Mucosa of rectum (tissue), 2 donors: ENCODE data around the gene AUP1.

Source experiments
- H3K27ac ChIP-seq, 2 donors: one replicate each; pipeline ENCODE4 v1.7.0; 2013; ENCODE audit warnings: inconsistent platforms in 2 of 2, low read depth in 2 of 2, low read length in 2 of 2
- H3K27me3 ChIP-seq, 2 donors: one replicate each; pipeline ENCODE4 v1.7.0; 2013; ENCODE audit warnings: low read length in 2 of 2; ENCODE audit not compliant: control insufficient read depth in 2 of 2, insufficient read depth in 2 of 2
- H3K36me3 ChIP-seq, 2 donors: one replicate each; pipeline ENCODE4 v1.7.0; 2013; ENCODE audit warnings: low read length in 2 of 2; ENCODE audit not compliant: control insufficient read depth in 2 of 2, insufficient read depth in 2 of 2
- H3K4me1 ChIP-seq, 2 donors: one replicate each; pipeline ENCODE4 v1.7.0; 2013; ENCODE audit warnings: low read length in 2 of 2, mild to moderate bottlenecking in 1 of 2; ENCODE audit not compliant: control insufficient read depth in 2 of 2, insufficient read depth in 2 of 2
- H3K4me3 ChIP-seq, 2 donors: one replicate each; pipeline ENCODE4 v1.7.0; 2013; ENCODE audit warnings: low read length in 2 of 2
- H3K9ac ChIP-seq, 2 donors: one replicate each; pipeline ENCODE4 v1.7.0; 2013; ENCODE audit warnings: low read length in 2 of 2, low read depth in 1 of 2, mild to moderate bottlenecking in 1 of 2
- H3K9me3 ChIP-seq, 2 donors: one replicate each; pipeline ENCODE4 v1.7.0; 2013; ENCODE audit warnings: low read length in 2 of 2; ENCODE audit not compliant: control insufficient read depth in 2 of 2
- donor health status: healthy.
- donor health status: Normal muscosa, but diverticular disease.

The AUP1 gene

DNA sequence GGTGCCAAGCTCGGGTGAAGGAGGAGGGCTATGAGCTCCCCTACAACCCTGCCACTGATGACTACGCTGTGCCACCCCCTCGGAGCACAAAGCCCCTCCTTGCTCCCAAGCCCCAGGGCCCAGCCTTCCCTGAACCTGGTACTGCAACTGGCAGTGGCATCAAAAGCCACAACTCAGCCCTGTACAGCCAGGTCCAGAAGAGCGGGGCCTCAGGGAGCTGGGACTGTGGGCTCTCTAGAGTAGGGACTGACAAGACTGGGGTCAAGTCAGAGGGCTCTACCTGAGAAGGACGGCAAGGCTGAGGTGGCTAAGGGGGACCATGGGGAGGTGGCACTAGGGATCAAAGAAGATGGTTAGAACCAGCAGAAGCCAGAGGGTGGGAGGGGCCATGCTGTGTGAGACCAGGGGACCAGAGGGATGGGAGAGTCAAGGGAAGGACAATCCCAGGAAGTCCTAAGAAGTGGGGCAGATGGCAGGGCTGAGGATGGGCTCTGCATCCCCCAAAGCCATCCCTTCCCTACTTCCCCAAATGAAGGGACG is 27.4 kb upstream of the AUP1 start:
- H3K9me3 ChIP-seq = no peaks in the 10 kb centered on the region
- no peak overlapping the region for H3K9ac ChIP-seq
- H3K4me3 ChIP-seq = no peak overlapping the region
- no peaks in the 10 kb centered on the region for H3K27me3 ChIP-seq
- peaks cover 0 to 8% of the 10 kb centered on the region in 2 donors for H3K36me3 ChIP-seq
- H3K27ac ChIP-seq = no peak overlapping the region
- peaks cover 9 to 28% of the 10 kb centered on the region in 2 donors for H3K4me1 ChIP-seq

DNA sequence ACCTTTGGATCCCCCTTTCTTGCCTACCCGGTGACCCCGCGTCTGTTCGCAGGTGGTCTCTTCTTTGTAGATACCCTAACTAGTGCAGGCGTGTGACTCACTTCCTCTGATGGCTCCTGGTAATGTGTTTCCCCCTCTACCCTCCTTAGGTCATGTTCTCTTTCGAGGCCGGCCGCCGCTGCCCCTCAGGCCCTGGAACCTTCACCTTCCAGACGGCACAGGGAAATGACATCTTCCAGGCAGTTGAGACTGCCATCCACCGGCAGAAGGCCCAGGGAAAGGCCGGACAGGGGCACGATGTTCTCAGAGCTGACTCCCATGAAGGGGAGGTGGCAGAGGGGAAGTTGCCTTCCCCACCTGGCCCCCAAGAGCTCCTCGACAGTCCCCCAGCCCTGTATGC is 26.7 kb upstream of the AUP1 start:
- no peak overlapping the region for H3K4me3 ChIP-seq
- H3K27me3 ChIP-seq = no peaks in the 10 kb centered on the region
- no peaks in the 10 kb centered on the region for H3K9me3 ChIP-seq
- peaks cover 0 to 8% of the 10 kb centered on the region in 2 donors for H3K36me3 ChIP-seq
- H3K27ac ChIP-seq = no peak overlapping the region
- H3K4me1 ChIP-seq = peaks cover 9 to 28% of the 10 kb centered on the region in 2 donors
- H3K9ac ChIP-seq = no peak overlapping the region

DNA sequence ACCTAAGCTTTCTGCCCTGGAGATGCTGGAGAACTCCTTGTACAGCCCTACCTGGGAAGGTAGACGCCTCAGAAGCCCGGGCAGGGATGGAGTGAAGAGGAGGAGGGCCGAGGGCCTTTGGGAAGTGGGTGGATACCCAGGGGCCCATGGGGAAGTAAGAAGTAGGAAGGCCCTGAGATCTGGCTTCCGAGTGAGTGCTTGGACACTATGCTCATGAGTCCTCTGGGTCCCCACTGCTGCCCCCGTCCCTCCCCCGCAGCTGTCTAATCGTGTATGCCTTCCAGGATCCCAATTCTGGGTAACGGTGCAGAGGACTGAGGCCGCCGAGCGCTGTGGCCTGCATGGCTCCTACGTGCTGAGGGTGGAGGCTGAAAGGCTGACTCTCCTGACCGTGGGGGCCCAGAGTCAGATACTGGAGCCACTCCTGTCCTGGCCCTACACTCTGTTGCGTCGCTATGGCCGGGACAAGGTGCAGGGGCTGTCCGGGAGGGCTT is 26.2 kb upstream of the AUP1 start:
- Histone ChIP-seq H3K4me1 (peaks cover 9 to 27% of the 10 kb centered on the region in 2 donors), H3K9ac (peak overlapping the region; percentile 86 to 91), H3K9me3 (no peaks in the 10 kb centered on the region), H3K36me3 (peaks cover 0 to 8% of the 10 kb centered on the region in 2 donors), H3K4me3 (peak overlapping the region; percentile 99), H3K27ac (peak overlapping the region in 1 of 2 donors; percentile 85), H3K27me3 (no peaks in the 10 kb centered on the region)

DNA sequence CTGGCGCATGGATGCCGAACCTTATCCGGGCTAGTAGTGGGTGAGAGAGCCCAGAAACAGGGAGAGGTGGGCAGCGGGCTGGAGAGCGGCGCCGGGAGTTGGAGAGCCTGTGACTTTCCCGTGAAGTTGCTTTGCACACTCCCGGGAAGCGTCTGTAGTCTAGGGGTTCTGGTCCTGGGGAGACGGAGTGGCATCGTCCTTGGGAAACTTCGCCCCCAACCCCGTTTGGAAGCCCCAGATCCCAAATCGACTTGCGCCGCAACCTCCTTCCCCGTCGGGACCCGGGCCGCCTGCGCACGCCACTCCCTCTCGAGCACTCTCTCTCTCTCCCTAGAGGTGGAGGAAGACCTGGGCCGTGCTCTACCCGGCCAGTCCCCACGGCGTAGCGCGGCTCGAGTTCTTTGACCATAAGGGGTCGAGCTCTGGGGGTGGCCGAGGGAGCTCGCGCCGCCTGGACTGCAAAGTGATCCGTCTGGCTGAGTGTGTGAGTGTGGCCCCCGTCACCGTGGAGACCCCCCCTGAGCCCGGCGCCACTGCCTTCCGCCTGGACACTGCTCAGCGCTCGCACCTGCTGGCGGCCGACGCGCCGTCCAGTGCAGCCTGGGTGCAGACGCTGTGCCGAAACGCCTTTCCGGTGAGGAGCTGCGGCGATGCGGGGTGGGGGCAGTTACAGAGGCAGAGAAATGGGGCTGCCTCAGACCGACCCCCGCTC is 25.5 kb upstream of the AUP1 start:
- H3K9ac ChIP-seq = peak overlapping the region; percentile 86 to 91

DNA sequence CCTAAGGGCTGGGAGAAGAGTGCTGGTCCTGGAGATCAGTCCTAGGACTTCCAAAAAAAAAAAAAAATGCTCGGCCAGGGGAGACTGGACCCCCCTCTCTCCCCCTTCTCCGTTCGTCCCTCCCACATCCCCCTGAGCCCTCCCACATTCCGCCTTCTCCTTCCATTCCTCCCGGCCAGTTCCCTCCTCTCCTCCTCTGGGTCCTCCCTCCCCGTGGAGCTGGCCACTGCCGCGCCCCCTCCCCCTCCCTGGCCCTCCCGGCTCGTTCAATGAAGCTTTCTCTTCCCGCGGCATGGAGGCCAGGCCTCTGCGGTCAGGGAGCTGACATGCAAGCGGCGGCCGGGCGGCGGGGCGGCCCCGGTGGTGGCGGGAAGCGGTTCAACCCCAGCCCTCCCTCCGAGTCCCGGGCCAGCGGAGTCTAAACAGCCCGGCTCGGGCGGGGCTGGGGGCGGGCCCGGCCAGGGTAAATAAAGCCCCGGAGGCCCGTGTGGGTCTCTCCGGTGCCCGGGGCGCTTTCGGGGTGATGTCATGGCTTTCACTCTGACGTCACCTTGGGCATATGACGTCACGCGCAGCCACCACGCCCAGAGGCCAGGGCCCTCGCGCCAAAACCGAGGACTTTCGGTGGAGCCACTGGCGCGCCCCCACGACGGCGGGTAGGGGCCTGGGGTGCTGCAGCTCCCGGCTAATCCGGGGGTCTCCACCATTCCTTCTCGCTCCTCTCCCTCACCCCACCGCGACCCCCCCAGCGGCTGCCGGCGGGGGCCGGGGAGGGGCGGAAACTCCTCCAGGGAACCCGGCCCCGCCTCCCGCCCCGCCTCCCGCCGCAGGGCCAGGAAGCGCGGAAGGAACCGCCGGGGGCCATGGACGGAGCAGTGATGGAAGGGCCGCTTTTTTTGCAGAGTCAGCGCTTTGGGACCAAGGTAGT is 24.6 kb upstream of the AUP1 start, which contains the start of the genes DOK1 and LOXL3:
Gene DOK1, plus strand, starts transcription at position 829 of the 928 bp plus-strand sequence. Its CDS starts 35 bp downstream, at position 864.
Gene LOXL3, minus strand, starts transcription at position 51 of the 928 bp plus-strand sequence. CDS start 1,308 bp downstream, outside the sequence.
- Histone ChIP-seq H3K4me1 (peaks cover 18 to 20% of the 10 kb centered on the region in 2 donors), H3K4me3 (peak within 1 kb of the TSS; percentile 99), H3K36me3 (peaks cover 0 to 8% of the 10 kb centered on the region in 2 donors), H3K9ac (peak within 1 kb of the TSS; percentile 86 to 91), H3K9me3 (no peaks in the 10 kb centered on the region), H3K27me3 (no peaks in the 10 kb centered on the region), H3K27ac (peak within 1 kb of the TSS; percentile 81 to 85)

More for the DNA sequence above, 25.5 kb upstream of the AUP1 start:
- H3K4me3 ChIP-seq = peak overlapping the region; percentile 99
- peaks cover 0 to 8% of the 10 kb centered on the region in 2 donors for H3K36me3 ChIP-seq
- no peaks in the 10 kb centered on the region for H3K27me3 ChIP-seq
- peaks cover 12 to 21% of the 10 kb centered on the region in 2 donors for H3K4me1 ChIP-seq
- H3K9me3 ChIP-seq = no peaks in the 10 kb centered on the region
- H3K27ac ChIP-seq = peak overlapping the region; percentile 81 to 85

DNA sequence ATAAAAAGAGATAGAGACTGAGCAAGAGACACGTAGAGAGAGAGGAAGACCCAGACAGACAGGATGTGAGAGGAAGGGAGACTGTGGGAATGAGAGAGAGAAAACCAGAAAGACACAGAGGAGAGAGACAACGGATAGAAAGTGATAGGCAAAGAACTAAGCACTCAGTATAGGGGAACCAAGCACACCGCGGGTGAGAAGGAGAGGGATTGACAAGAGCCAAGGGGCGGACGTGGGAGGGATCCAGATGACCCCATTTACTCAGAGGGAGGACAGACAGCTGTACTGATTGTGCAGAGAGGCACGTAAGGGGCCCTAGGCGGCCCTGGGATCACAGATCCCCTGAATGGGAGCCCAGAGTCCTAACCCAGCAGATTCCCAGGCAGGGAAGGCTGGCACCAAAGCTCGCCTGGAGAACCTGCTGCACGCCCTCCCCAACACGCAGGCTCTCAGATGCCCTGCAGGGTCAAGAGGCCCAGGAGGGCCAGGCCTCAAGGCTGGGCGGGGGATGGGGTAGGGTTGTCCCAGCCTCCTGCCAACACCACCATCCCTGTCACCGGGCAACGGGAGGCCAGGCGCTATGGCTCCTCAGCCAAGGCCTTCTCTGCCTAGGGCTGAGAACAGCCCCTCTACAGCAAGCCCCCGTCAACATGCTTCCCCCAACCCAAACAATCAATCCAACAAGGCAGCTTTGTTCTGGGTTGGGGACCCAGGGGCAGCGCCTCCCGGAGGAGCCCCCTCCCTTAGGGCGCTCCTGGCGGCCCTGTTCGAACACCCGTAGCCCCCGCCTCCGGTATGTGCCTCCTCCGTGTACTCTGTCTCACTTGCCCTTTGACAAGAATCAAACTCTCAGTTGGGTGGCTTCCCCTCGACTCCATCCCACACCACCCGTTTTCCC is 23.7 kb upstream of the AUP1 start:
- Histone ChIP-seq H3K36me3 (peaks cover 0 to 8% of the 10 kb centered on the region in 2 donors), H3K9me3 (no peaks in the 10 kb centered on the region), H3K27ac (peak overlapping the region in 1 of 2 donors; percentile 85), H3K4me1 (peaks cover 13 to 23% of the 10 kb centered on the region in 2 donors), H3K4me3 (peak overlapping the region; percentile 99), H3K9ac (peak overlapping the region; percentile 41 to 86), H3K27me3 (no peaks in the 10 kb centered on the region)

DNA sequence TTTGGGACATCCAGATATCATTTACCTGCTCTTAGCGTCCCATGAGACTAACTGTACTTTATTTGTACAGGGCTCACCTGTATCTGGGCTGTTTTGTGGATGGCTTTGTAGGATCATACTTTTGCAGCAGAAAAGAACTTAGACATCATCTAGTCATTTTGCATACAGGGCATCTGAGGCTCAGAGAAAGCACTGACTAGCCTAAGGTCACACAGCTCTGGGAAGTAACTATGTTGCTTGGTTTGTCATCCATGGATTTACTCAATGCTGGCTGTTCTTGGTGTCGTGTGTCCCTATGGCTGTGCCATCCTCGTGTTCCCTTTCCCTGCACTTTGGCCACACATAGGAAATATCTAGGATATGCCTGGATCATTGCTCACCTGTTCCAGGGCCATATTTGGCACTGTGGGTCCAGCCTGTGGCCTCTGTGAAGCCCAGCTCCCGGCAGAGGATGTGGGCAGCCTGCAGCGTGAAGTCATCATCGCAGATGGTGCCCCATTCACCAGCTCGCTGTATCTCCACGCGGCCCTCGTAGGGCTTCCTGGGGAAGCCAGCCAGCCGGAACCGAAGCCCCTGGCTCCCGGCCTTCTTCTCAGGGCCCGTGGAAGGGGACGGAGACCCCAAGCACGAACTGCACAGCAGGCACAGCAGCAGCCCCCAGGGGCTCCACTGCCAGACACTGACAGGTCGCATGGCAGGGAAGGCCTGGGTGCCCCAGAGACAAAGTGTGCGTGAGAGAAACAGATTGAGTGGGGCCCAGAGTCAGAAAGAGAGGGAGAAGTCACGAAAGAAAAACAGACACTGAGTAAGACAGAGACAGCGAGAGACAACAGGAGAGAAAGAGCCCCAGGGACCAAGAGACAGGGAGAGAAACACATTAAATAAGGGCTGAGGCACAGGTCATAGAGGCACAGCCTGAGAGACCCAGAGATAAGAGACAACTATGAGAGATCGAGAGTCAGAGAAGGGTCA is 22.7 kb upstream of the AUP1 start:
- no peak overlapping the region for H3K4me3 ChIP-seq
- no peaks in the 10 kb centered on the region for H3K27me3 ChIP-seq
- H3K9me3 ChIP-seq = no peaks in the 10 kb centered on the region
- no peak overlapping the region for H3K9ac ChIP-seq
- H3K4me1 ChIP-seq = peaks cover 8 to 23% of the 10 kb centered on the region in 2 donors
- H3K27ac ChIP-seq = no peak overlapping the region
- H3K36me3 ChIP-seq = peaks cover 0 to 7% of the 10 kb centered on the region in 2 donors

DNA sequence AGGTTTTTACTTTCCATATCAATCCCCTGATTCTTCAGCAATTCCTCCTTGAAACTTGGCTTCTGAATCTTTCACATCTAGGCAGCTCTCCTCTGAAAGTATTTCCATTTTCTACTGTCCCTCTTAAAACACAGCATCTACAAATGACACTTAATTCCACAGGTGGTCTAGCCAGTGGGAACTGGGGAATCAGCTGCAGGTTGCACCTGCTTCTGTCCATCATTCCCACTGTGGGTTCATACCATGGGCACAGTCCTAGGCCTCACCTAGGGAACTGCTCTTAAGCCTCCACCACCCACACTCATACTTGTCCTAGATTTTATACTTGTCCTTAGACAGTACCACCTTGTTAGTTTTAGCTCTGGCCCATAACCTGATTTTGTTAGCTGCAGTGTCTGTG is 22.0 kb upstream of the AUP1 start:
- Histone ChIP-seq H3K9me3 (no peaks in the 10 kb centered on the region), H3K9ac (no peak overlapping the region), H3K4me3 (no peak overlapping the region), H3K4me1 (peaks cover 5 to 23% of the 10 kb centered on the region in 2 donors), H3K27me3 (no peaks in the 10 kb centered on the region), H3K27ac (no peak overlapping the region), H3K36me3 (peaks cover 0 to 3% of the 10 kb centered on the region in 2 donors)
